Hematopoietic multipotent progenitor cell treated with erythropoietin and hydrocortisone succinate and interleukin-3 and kit ligand, for 6 days (in vitro differentiated cells): ENCODE results near the gene HSPH1.
"Not testable (repeated sequence)": the region's sequence is repeated elsewhere in the genome, so short reads cannot be mapped to it uniquely, and the experiment has no call there.

Experiments
- DNase-seq: peaks from one replicate; pipeline ENCODE4 v3.0.0-alpha.2; 2015

Gene HSPH1

DNA sequence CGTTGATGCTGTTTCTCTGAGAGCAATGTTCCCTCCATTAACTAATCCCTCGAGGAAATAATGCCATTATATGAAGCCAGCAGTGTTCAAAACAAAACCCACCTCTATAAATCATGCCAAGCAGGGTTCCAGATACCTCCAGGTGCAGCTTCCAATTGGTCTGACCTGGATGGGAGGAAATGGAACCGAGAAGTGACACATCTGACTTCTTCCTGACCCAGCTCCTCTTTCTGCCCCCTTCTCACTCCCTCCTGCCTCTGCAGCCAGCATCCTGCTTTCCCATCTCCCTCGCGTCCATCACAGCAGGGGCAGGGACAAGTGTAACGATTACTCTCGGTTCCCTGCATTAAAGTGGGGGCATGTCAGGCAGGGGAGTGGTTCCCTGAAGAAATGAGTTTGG, 37.5 kb downstream of the HSPH1 start:
- DNase-seq: no peak

GRCh38 chr13:31122544-31123260, 39.0 kb downstream of the HSPH1 start:
- DNase-seq: no peak

DNA sequence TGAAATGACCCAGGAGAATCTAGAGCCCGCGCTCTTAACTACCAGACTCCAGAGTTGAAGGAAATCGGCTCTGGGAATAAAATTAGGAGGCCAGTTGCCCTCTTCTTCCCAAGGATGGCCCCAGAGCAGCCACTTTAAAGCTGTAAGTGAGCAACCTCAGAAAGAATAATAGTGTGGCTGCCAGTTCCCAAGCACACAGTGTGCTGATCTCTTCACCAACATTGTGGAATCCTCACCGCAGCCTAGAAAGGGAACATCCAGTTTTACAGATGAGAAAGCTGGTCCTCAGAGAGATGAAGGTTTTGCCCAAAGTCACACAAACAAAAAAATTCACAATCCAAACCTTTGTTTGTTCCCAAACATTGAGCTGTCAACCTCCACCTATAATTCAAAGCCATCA, 39.6 kb downstream of the HSPH1 start:
- no peak for DNase-seq

GRCh38 chr13:31121379-31122140, 40.1 kb downstream of the HSPH1 start:
- no peak for DNase-seq

DNA sequence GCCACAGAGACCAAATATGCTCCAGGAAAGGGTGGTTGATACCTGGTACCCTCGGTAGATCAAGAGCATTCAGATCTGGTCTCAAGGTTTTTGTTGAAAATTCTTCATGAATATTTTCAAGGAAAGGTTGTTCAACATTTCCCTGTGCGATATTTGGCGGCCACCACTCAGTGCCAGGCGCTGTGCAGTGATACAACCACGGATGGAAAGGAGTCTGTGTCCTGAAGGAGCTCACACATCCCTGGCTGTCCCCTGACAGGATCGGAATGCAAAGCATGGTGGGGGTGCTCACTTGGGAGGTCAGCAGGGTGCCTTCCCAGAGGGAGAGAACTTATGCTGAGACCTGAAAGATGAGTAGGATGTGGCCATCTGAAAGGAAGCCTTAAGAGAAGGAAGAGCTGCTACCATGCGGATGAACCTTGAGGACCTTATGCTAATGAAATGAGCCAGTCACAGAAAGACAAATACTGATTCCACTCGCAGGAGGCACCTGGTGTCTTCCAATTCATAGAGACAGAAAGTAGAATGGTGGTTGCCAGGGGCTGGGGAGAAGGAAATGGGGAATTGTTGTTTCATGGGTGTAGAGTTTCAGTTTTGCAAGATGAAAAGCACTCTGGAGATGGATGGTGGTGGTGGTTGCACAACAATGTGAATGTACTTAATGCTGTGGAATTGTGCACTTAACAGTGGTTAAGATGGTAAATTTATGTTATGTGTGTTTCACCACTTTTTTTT, 41.6 kb downstream of the HSPH1 start:
- no peak for DNase-seq

GRCh38 chr13:31119526-31119925, 42.2 kb downstream of the HSPH1 start:
- no peak for DNase-seq

DNA sequence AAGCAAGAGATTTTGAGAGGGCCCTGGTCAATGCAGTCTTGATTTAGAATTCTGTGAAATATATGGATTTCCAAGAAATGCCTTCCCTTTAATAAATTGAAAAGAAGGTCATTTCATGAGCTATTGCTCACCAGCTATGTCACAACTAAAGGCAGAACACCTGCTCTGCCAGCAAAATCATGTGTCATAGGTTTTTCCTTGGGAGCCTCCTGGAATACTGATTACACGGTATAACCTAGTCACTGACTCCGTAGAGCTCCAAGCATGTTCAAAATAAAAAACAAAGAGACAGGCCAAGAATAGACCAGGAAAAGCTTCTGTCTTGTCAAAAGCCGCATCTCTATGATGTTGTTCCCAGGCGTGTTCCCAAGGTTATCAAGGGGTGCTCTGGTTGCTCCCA, 45.5 kb downstream of the HSPH1 start:
- no peak for DNase-seq

GRCh38 chr13:31115616-31116015, 46.1 kb downstream of the HSPH1 start:
- no peak for DNase-seq

DNA sequence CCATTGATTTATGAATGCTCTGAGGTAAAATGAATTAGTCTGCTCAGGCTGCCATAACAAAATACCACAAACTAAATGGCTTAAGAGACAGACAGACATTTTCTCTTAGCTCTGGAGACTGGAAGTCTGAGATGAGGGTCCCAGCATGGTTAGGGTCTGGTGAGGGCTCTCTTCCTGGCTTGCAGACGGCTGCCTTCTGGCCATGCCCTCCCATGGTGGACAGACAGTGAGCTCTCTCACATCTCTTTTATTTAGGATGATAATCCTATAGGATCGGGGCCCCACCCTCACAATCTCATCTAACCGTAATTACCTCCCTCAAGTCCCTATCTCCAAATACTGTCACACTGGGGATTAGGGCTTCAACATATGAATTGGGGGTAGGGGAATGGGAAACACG, 47.1 kb downstream of the HSPH1 start:
- DNase-seq: no peak

GRCh38 chr13:31111136-31111535, 50.6 kb downstream of the HSPH1 start:
- no peak for DNase-seq

- no peak for DNase-seq
These were observed 51.1 kb downstream of the HSPH1 start for GRCh38 chr13:31110617-31111016.

DNA sequence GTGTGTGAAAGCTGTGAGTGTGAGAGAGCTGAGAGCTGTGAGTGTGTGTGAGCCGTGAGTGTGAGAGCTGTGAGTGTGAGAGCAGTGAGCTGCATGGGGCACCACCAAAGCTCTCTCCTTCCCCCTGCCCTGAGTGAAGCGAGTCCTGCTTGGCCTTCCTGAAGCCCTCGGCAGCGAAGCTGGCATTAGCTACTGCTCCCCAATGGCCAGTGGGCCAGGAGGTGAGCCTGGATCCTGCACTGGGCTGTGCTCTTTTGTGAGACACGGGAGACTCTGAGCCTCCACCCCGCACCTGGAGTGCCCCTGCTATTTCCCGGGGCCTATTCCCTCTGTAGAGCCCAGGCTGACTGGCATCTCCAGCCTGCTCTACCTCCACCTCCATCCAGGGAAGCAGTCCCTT, 51.5 kb downstream of the HSPH1 start:
- DNase-seq: no peak

DNA sequence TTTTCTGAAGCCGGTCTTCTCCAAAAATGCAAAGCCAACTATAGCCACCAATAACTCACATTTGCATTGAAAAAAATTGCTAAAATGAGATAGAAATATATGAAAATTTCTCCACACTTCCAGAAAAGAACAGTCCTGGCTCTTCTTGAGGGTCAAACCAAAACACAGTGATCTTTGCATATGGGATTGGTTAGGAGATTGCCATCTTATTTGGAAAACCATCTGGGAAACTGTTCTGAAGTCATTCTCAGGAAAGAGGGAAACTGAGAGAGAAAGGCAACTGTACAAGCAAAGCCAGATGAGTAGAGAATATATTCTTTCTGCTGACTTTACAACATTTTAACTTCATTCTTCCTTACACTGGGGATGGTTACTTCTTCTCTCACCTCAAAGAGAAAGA, 54.6 kb downstream of the HSPH1 start:
- no peak for DNase-seq

GRCh38 chr13:31105856-31106255, 55.8 kb downstream of the HSPH1 start:
- no peak for DNase-seq

DNA sequence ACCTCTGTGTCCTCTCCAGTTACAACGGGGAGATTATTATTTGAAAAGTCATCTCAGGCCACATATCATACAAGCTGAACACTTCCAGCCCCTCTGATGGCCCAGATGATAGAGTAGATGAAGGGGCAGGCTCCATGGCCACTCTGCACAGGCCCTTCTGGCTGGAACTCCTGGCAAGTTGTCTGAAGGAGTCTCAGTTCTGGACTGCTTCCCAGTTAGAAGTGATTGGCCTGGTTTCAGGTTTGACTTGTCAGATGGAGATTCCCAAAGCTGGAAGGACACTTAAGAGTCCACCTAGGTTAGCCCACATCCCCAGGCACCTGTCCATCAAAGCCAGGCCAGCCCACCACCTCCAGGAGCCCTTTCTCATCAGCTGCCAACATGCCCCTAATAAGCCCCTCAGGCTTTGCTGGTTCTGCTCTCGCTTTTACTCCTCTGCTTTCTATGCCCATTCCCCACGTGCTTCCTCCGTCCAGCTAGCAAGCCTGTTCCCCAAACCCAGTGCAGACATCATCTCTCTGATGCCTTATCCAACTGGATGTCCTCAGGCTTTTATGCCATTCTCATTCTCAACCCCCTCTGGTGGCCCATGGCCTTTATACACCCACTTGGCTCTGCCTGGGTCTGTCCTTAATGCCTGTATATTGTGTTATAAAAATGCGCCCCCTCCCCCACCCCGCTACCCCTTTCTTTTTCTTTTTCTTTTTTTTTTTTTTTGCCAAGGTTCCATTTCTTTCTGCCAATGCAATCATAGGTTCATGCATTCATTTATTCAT, 56.5 kb downstream of the HSPH1 start:
- no peak for DNase-seq

GRCh38 chr13:31102905-31103304, 58.8 kb downstream of the HSPH1 start:
- no peak for DNase-seq

DNA sequence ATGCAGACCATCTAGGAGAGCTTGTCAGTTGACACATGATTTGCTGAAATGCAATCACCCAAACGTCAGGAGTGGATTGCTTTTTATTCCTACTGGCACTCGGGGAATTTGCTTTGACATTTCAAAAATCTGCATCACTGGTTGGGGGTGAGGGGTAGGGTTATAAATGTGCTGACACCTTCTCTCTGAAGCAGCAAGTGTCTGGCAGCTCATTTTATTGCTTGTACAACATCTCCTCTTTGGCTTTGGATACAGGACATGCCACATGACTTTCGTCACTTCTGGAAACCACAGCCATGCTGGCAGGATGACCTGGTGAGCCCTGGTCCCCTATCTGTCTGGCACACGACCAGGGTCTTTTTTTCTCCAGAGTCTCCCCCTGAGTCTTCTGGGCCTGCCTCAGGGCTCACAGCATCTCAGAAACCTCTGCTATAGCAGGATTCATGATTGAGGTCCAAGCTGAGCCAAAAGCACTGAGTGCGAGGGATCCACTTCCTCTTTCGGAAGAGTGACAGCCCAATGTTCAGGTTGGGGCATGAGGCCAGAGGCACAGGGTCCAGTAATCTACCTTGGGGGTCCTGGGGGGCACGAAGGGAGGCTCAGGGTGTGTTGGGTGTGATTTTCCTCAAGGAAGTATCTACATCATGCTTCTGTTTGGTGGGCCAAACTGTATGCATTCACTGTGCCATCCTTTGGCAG, 60.1 kb downstream of the HSPH1 start:
- DNase-seq: no peak

GRCh38 chr13:31100721-31101120, 61.0 kb downstream of the HSPH1 start:
- DNase-seq: no peak

- not testable (repeated sequence) for DNase-seq
These were observed 63.7 kb downstream of the HSPH1 start for GRCh38 chr13:31097911-31098434.

- DNase-seq: no peak
These were observed 64.9 kb downstream of the HSPH1 start for GRCh38 chr13:31096654-31097302.

- no peak for DNase-seq
These were observed 67.2 kb downstream of the HSPH1 start for GRCh38 chr13:31094331-31095015.
